Vagina (tissue), 2 donors: ENCODE measurements around the gene TAF10.

Experiments
- CTCF ChIP-seq, 3 experiments: fragments of 450-650 bp in 2 of 3; fragments of 200-600 bp in 1 of 3; sonication (generic) in 1 of 3; IDR thresholded peaks; one replicate each; pipeline ENCODE4 v1.5.1; 2017 to 2019; ENCODE audit warnings: antibody characterized with exemption in 3 of 3, mild to moderate bottlenecking in 2 of 3, moderate library complexity in 2 of 3
- POLR2A ChIP-seq, 2 donors: fragments of 450-650 bp; IDR thresholded peaks; one replicate each; pipeline ENCODE4 v1.6.1; 2017; ENCODE audit warnings: antibody characterized with exemption in 2 of 2, mild to moderate bottlenecking in 2 of 2, moderate library complexity in 2 of 2
- POLR2AphosphoS5 ChIP-seq, 2 donors: sonication (generic); formaldehyde crosslinking; IDR thresholded peaks; one replicate each; pipeline ENCODE4 v1.9.0; 2017; ENCODE audit warnings: antibody characterized with exemption in 2 of 2, mild to moderate bottlenecking in 2 of 2, low read depth in 1 of 2; ENCODE audit not compliant: insufficient read depth in 1 of 2

- no peak for TF ChIP-seq POLR2AphosphoS5 (IDR thresholded peaks at IDR 0.05; ENCODE audit: insufficient read depth in 1 of 2, low read depth in 1 of 2)
- no peak for TF ChIP-seq POLR2A (IDR thresholded peaks at IDR 0.05)
- no peak for TF ChIP-seq CTCF (IDR thresholded peaks at IDR 0.05)
These were observed 18.0 kb upstream of the TAF10 start for GRCh38 chr11:6629892-6630631.
